Activated B cell treated with CpG ODN at 0.5 μM for 24 hours (primary cell): ENCODE results near the gene PANX1. TPM values are rescaled to one million over a fixed set of nuclear protein-coding genes. Genes with fewer than 3 reads are reported as not detected.

ENCODE experiments used
- ATAC-seq: fragments of 200-7000 bp; cut with Tn5 transposase; one replicate; pipeline ENCODE4 v1.10.0; 2021; ENCODE audit warnings: low read depth, mild to moderate bottlenecking, moderate library complexity
- CTCF ChIA-PET: fragments of 350-600 bp; sonication (Branson Sonifier 250); formaldehyde crosslinking; loops from one replicate; lab custom pipeline; 2021; ENCODE audit warnings: antibody characterized with exemption; lab: Charles Lee
- POLR2A ChIA-PET: fragments of 350-600 bp; sonication (Branson Sonifier 250); formaldehyde crosslinking; loops from one replicate; lab custom pipeline; 2021; ENCODE audit warnings: antibody characterized with exemption; lab: Charles Lee
- DNase-seq: peaks from one replicate; pipeline ENCODE4 v3.0.0; 2022
- H3K27ac Mint-ChIP-seq: one replicate; pipeline ENCODE4 v1.8.0; 2020; ENCODE audit warnings: mixed read lengths
- H3K27me3 Mint-ChIP-seq: one replicate; pipeline ENCODE4 v1.8.0; 2021; ENCODE audit warnings: mixed read lengths
- H3K36me3 Mint-ChIP-seq: one replicate; pipeline ENCODE4 v1.8.0; 2021; ENCODE audit warnings: low read depth, mixed read lengths
- H3K4me1 Mint-ChIP-seq: one replicate; pipeline ENCODE4 v1.8.0; 2021; ENCODE audit warnings: mixed read lengths
- H3K4me3 Mint-ChIP-seq: one replicate; pipeline ENCODE4 v1.8.0; 2020; ENCODE audit warnings: mild to moderate bottlenecking, mixed read lengths
- H3K9me3 Mint-ChIP-seq: one replicate; pipeline ENCODE4 v1.8.0; 2020; ENCODE audit warnings: mixed read lengths
- intact Hi-C: fragments of 100-400 bp; cut with micrococcal nuclease; formaldehyde crosslinking; loops from one replicate; pipeline ENCODE4 v1.15.1; 2024
- total RNA-seq: library from RNA; stranded (reverse); gene quantifications from 2 replicates; pipeline ENCODE4 v1.2.3, GENCODE V29; 2022
- TF ChIP-seq, protein P1 (sequence below): fragments of 200-600 bp; IDR thresholded peaks from one replicate; pipeline ENCODE4 v1.8.0; 2022; ENCODE audit warnings: antibody characterized with exemption, mild to moderate bottlenecking

Gene PANX1
- total RNA-seq, 1 donor from 2014 or later: 11.2 TPM

DNA sequence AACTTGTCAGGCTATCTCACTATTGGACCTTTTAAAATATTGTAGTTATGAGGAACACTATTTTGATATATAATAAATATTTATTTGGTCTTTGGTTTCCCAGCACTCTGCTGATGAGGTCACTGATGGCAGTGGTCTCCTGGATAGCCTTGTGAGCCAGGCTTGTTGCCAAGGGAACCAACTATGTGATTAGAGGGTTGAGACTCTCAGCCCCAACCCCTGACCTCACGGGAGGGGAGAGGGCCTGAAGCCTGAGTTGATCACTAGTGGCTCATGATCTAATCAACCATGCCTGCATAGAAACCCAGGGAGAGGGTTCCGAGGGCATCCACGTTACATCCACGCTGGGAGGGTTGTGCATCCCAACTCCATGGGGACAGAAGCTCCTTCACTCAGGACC is 10.8 kb downstream of the PANX1 start:
- Mint-ChIP-seq H3K4me3 (no peak overlapping the region), H3K9me3 (no peaks in the 10 kb centered on the region), H3K27ac (no peak overlapping the region), H3K27me3 (no peaks in the 10 kb centered on the region), H3K4me1 (peaks cover 65% of the 10 kb centered on the region), H3K36me3 (no peaks in the 10 kb centered on the region)
- TF ChIP-seq, protein P1, sequence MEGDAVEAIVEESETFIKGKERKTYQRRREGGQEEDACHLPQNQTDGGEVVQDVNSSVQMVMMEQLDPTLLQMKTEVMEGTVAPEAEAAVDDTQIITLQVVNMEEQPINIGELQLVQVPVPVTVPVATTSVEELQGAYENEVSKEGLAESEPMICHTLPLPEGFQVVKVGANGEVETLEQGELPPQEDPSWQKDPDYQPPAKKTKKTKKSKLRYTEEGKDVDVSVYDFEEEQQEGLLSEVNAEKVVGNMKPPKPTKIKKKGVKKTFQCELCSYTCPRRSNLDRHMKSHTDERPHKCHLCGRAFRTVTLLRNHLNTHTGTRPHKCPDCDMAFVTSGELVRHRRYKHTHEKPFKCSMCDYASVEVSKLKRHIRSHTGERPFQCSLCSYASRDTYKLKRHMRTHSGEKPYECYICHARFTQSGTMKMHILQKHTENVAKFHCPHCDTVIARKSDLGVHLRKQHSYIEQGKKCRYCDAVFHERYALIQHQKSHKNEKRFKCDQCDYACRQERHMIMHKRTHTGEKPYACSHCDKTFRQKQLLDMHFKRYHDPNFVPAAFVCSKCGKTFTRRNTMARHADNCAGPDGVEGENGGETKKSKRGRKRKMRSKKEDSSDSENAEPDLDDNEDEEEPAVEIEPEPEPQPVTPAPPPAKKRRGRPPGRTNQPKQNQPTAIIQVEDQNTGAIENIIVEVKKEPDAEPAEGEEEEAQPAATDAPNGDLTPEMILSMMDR: no peak
- ATAC-seq: no peak
- ChIA-PET CTCF (interaction anchor here (0.8 kb wide), 1 partner anchor 10 kb away, joined by 4 read pairs; the partner anchor contains the start of gene PANX1), POLR2A (interaction anchor here (1.3 kb wide), 1 partner anchor 10 kb away, joined by 5 read pairs; the partner anchor contains the start of gene PANX1)
- intact Hi-C loops: no loop called here
- DNase-seq: no peak

DNA sequence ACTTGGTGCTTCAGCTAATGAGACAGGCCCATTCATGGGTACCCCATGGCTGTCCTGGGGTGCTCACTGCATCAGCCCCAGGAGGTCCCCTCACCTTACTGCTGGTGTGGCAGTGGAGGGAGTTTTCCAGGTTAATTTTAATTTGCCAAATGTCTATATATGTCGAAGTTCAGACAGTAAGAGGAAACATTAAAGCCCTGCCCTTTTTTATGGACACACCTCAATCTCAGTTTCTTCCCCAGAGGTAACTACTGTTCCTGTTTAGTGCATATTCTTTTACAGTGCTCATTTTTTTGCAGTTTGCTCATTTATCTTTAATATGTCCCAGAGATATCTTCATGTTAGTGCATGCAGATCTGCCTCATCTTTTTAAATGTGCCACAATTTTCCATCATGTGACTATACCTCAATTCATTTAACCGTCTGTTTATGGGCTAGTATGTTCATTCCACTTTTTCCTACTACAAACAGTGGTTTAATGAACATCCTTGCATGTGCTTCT is 11.6 kb downstream of the PANX1 start:
- ATAC-seq: no peak
- POLR2A ChIA-PET: interaction anchor here (1.3 kb wide), 1 partner anchor 11 kb away, joined by 5 read pairs; the partner anchor contains the start of gene PANX1
- CTCF ChIA-PET: no interaction called here
- TF ChIP-seq, protein P1: no peak
- H3K4me3 Mint-ChIP-seq: no peak overlapping the region
- H3K36me3 Mint-ChIP-seq: no peaks in the 10 kb centered on the region
- intact Hi-C loops: no loop called here
- no peaks in the 10 kb centered on the region for H3K27me3 Mint-ChIP-seq
- H3K9me3 Mint-ChIP-seq: no peaks in the 10 kb centered on the region
- H3K27ac Mint-ChIP-seq: no peak overlapping the region
- H3K4me1 Mint-ChIP-seq: peaks cover 61% of the 10 kb centered on the region
- no peak for DNase-seq

DNA sequence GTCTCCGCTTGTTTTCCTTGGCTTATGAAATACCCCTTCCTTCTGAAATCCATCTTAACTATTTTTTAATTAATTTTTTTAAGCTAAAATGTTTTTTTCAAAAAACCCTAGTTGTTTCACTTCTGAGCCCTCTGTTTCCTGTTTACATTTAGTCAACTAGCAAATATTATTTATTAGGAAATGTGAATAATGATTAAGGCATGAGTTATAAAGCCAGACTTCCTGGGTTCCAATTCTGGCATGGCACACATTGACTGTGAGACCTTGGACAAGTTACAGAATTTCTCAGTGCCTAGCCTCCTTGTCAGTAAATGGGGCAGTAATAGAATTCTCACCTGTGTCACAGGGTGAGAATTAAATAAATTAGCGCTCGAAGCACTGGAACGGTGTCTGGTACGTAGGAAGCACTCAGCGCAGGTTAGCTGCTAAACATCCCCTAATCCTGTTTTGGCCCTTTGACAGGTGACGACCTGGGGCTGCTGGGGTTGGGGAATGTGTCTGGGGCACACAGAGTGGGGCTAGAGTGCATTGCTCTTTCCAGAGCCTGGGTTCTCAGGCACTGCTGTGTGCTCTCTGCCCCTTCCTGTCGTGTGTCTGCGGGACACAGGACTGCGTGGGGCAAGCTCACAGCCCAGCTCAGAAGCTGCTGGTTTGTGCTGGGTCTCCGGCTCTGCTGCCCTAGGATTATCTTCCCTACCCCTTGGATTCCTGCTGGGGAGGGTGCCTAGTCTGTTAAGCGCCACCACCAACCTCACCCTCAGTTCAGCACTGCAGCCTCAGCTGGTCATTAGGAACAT is 13.1 kb downstream of the PANX1 start:
- Mint-ChIP-seq H3K27ac (no peak overlapping the region), H3K4me1 (peaks cover 56% of the 10 kb centered on the region), H3K9me3 (no peaks in the 10 kb centered on the region), H3K4me3 (no peak overlapping the region), H3K36me3 (peaks cover 2% of the 10 kb centered on the region), H3K27me3 (no peaks in the 10 kb centered on the region)
- ChIA-PET CTCF (no interaction called here), POLR2A (no interaction called here)
- TF ChIP-seq, protein P1: no peak
- intact Hi-C loops: no loop called here
- no peak for ATAC-seq
- DNase-seq: no peak

DNA sequence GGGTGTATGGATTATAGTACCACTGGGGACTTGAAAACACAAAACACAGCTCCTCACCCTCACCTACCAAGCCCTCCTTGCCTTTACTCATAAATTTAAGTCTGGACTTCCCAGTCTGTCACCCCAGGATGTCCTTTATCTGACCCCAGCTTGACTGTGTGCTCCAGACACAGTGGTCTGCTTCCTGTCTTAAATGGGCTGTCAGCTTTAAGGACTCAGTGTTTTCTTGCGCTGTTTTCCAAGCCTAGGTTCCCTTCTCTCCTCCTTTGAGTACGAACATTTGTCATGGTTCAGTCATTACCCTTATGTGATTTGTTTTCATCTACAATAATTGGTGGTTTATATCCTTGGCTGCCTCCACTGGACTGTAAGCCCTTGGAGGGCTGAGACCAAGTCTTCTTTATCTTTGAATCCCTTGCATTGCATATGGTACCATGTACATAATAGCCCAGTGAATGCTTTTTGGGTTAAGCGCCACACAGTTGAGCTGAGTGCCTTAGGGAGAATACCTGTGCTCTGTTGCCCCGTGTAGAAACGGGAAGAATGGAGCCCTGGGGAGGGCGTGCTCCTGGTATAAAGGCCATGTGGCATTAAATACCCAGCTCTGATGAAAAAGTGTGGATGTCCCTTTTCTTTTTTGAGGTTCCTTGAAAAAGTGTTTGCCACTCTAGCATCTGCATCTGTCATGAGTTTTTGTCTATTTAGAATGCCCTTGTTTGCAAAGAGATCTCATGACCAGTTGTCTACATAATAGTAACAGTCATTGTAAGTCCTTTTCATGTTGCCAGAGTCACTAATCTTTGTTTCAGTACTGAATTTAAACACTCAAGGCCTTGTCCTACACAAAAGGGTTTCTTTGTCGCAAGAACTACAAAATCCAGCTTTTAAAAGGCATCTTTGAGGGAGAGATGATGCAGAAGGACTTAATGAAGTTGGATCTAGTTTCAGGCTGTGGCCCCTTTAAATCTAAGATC is 14.0 kb downstream of the PANX1 start:
- DNase-seq: no peak
- intact Hi-C loops: no loop called here
- TF ChIP-seq, protein P1: no peak
- Mint-ChIP-seq H3K4me3 (no peak overlapping the region), H3K4me1 (peaks cover 61% of the 10 kb centered on the region), H3K27ac (no peak overlapping the region), H3K9me3 (no peaks in the 10 kb centered on the region), H3K36me3 (peaks cover 2% of the 10 kb centered on the region), H3K27me3 (no peaks in the 10 kb centered on the region)
- ATAC-seq: no peak
- CTCF ChIA-PET: no interaction called here
- POLR2A ChIA-PET: no interaction called here
